CD4-positive, alpha-beta T cell treated with Interferon gamma for 1 hour (primary cell): ENCODE data around the gene RPS6KB1.
"Not testable (repeated sequence)": the region's sequence is repeated elsewhere in the genome, so short reads cannot be mapped to it uniquely, and the experiment has no call there.

Experiments used
- DNase-seq: peaks from one replicate; pipeline ENCODE4 v3.0.0-alpha.2; 2020

The RPS6KB1 gene

GRCh38 chr17:59947310-59947709 lies 54.4 kb downstream of the RPS6KB1 start:
- DNase-seq = not testable (repeated sequence)

DNA sequence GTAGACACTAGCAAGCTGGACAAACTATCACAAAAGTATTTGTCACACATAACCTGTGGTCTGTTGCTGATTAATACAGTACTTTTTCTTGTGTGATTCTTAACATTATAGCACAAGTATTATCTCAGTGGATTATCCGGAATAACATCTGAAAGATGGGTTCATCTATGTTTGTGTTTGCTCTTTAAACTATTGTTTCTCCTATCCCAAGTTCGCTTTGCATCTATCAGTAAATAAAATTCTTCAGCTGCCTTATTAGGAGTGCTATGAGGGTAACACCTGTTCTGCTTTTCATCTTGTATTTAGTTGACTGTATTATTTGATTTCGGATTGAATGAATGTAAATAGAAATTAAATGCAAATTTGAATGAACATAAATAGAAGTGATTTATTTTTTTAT lies 57.1 kb downstream of the RPS6KB1 start:
- no peak for DNase-seq

DNA sequence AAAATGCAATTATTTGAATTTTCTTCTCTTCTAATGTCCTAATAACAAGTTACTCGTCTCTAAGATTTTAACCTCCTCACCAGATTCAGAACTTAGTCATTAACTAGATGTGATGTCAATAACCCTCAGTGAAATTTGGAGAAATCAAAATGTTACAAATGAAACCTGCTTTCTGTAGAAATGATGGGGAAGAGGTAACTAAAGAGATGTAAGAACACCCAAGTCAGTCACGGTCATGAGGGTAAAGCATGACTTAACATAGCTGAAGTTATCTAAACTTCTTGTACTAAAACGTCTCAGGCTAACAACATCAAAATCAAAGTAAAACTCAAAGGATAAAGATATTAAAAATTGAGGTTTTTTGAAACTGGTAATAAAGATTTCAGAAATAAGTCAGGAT lies 61.9 kb downstream of the RPS6KB1 start:
- DNase-seq = no peak

DNA sequence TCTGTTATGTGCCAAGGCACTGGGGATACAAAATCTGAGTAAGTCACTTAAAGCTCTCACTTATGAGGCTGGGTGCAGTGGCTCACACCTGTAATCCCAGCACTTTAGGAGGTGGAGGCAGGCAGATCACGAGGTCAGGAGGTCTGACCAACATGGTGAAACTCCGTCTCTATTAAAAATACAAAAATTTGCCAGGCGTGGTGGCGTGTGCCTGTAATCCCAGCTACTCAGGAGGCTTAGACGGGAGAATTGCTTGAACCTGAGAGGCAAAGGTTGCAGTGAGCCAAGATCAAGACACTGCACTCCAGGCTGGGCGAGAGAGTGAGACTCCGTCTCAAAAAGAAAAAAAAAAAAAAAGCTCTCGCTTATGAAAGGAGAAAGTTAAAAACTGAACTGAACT lies 66.7 kb downstream of the RPS6KB1 start:
- not testable (repeated sequence) for DNase-seq

GRCh38 chr17:59962739-59963318 lies 69.9 kb downstream of the RPS6KB1 start:
- DNase-seq = no peak

DNA sequence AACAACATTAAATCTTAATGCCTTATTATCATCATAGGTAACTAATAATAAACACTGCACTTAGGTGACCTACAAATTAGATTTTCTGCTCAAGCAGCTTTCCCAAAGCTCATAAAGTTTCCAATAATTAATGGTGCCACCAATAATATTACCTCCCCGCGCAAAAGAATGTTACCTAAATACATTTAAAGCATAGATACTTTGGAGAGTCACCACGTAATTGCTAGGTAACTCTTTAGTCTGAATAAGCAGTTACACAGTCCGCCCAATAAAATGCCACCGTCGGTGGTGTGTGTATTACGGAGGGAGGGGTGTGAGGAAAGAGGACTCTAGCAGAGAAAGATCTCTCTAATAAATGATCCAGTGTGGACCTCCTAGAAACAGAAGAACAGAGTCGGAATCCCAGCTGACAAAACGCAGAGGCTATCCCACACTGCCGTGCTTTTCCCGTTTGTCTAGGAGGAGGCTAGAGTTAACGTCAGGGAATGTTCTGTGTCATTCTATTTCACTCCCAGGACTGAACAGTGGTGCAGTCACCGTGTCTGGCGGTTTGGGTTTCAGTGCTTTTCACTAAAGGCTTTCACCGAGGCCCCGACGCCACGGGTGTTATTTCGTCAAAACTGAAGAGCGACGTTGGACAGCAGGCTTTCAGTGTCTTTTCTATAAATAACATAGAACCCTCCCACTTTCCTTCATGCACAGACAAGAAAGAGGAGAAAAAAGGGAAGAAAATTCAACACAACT lies 71.0 kb downstream of the RPS6KB1 start:
- DNase-seq = peak; percentile 37

- peak; percentile 84 for DNase-seq
Measured at GRCh38 chr17:59964482-59965328, 71.8 kb downstream of the RPS6KB1 start, which contains the start of gene RNFT1. RNFT1 (minus strand) TSS chr17:59964740; CDS start chr17:59964663, 77 bp downstream.

GRCh38 chr17:59971771-59972170 lies 78.8 kb downstream of the RPS6KB1 start:
- not testable (repeated sequence) for DNase-seq

GRCh38 chr17:59972778-59973177 lies 79.9 kb downstream of the RPS6KB1 start:
- no peak for DNase-seq

DNA sequence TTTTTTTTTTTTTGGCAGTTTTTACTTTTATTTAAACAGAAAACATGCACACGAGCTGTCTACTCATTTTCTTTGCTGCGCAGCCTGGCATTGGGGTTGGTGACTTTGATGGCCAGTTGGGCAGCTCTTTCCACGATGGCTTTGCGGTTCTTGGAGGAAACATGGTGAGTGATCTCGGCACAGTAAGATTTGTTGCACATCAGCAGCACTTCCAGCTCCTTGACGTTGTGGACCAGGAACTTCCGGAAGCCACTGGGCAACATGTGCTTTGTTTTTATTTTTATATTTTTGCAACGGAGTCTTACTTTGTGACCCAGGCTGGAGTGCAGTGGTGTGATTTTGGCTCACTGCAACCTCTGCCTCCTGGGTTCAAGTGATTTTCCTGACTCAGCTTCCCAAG lies 80.6 kb downstream of the RPS6KB1 start:
- not testable (repeated sequence) for DNase-seq

DNA sequence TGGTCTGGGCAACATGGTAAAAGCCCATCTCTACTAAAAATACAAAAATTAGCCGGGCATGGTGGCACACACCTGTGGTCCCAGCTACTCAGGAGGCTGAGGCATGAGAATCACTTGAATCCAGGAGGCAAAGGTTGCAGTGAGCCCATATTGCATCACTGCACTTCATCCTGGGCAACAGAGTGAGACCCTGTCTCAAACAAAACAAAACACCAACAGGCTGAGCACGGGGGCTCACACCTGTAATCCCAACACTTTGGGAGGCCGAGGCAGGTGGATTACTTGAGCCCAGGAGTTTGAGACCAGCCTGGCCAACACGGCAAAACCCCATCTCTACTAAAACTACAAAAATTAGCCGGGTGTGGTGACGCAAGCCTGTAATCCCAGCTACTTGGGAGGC lies 82.2 kb downstream of the RPS6KB1 start:
- not testable (repeated sequence) for DNase-seq

- DNase-seq = not testable (repeated sequence)
Measured at GRCh38 chr17:59996608-59997007, 103.7 kb downstream of the RPS6KB1 start.
